OCI-LY3 (cell line): ENCODE measurements around the gene BCOR.

Source experiments
- H2AFZ ChIP-seq: fragments of 200-600, 300-600 bp; shearing (Covaris generic); 2 replicates; pipeline ENCODE4 v1.6.0; 2014; ENCODE audit warnings: antibody characterized with exemption, low read depth, low read length
- H3K27ac ChIP-seq: fragments of 200-600, 300-600 bp; sonication (generic); 2 replicates; pipeline ENCODE4 v1.5.1; 2014; ENCODE audit warnings: mild to moderate bottlenecking, low read length, moderate library complexity, mixed read lengths
- H3K27me3 ChIP-seq: fragments of 200-600, 300-600 bp; sonication (generic); 2 replicates; pipeline ENCODE4 v1.6.1; 2014; ENCODE audit warnings: low read depth, low read length, mixed read lengths
- H3K36me3 ChIP-seq: fragments of 200-600, 300-600 bp; sonication (generic); replicated peaks from 2 replicates; pipeline ENCODE3; 2014; ENCODE audit warnings: low read depth, low read length, mixed read lengths
- H3K4me1 ChIP-seq: fragments of 300-600, 200-600 bp; sonication (generic); 2 replicates; pipeline ENCODE4 v1.6.1; 2014; ENCODE audit warnings: low read length, mixed read lengths
- H3K4me2 ChIP-seq: fragments of 200-600, 300-600 bp; sonication (generic); 2 replicates; pipeline ENCODE4 v1.6.1; 2014; ENCODE audit warnings: low read length, mixed read lengths
- H3K4me3 ChIP-seq: fragments of 300-600, 200-600 bp; sonication (generic); 2 replicates; pipeline ENCODE4 v1.5.1; 2014; ENCODE audit warnings: antibody characterized with exemption, mild to moderate bottlenecking, low read length, moderate library complexity
- H3K79me2 ChIP-seq: fragments of 300-600, 200-600 bp; shearing (Covaris generic); 2 replicates; pipeline ENCODE4 v1.6.1; 2014; ENCODE audit warnings: mild to moderate bottlenecking, low read length, mixed read lengths
- H3K9ac ChIP-seq: fragments of 300-600, 200-600 bp; shearing (Covaris generic); 2 replicates; pipeline ENCODE4 v1.6.0; 2014; ENCODE audit warnings: mild to moderate bottlenecking, low read length, moderate library complexity
- H3K9me3 ChIP-seq: fragments of 200-600, 300-600 bp; shearing (Covaris generic); 2 replicates; pipeline ENCODE4 v1.6.1; 2014; ENCODE audit warnings: low read length, mixed read lengths; ENCODE audit not compliant: insufficient read depth
- H4K20me1 ChIP-seq: fragments of 200-600, 300-600 bp; sonication (generic); 2 replicates; pipeline ENCODE4 v1.6.1; 2016; ENCODE audit warnings: low read length, mixed read lengths; ENCODE audit not compliant: insufficient read depth
- CTCF ChIP-seq: fragments of 200-600, 300-600 bp; sonication (generic); IDR thresholded peaks from 2 replicates; pipeline ENCODE4 v1.5.1; 2014; ENCODE audit warnings: antibody characterized with exemption, low read length, low read depth
- EZH2phosphoT487 ChIP-seq: fragments of 200-600 bp; shearing (Covaris generic); IDR thresholded peaks from 2 replicates; pipeline ENCODE4 v1.6.1; 2018; ENCODE audit warnings: antibody characterized with exemption, mixed run types, low read depth

The BCOR gene

DNA sequence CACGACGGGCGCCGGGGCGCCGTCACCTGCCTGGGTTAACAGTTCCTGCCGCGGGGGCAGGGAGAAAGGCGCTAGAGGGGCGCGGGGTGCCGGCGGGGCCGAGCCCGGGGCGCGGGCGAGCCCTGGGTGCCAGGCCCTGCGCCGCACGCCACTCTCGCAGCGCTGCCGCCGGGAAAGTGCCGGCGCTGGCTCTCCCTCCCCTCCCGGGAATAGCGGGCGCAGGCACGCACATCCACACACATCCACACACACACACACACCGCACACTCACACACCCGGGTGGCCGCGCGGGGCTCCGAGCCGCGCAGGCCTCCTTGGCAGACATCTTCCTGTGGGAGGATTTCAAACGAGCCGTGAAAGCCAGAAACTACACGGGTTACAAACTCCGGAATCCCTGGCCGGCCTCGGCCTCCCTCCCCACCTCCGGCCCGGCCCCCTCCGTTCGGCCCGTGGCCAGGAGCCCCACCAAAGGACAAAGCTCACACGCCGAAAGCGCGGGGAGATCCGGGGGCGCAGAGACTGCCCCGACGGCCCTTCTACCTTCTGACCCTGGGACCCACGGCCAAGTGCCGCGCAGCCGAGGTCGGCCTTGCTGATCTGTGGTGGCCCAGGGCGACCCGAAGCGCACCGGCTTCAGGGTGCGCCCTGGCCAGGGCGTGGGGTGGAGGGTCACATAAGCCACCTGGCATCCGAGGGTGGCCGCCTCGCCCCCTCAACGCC is 92.3 kb downstream of the BCOR start:
- no peaks in the 10 kb centered on the region for H3K36me3 ChIP-seq
- H3K4me3 ChIP-seq, result no peak overlapping the region
- H2AFZ ChIP-seq, result no peak overlapping the region
- no peaks in the 10 kb centered on the region for H4K20me1 ChIP-seq
- no peak overlapping the region for H3K4me2 ChIP-seq
- TF ChIP-seq CTCF (no peak), EZH2phosphoT487 (no peak)
- no peaks in the 10 kb centered on the region for H3K27me3 ChIP-seq
- H3K9me3 ChIP-seq, result no peaks in the 10 kb centered on the region
- H3K9ac ChIP-seq, result no peak overlapping the region
- H3K79me2 ChIP-seq, result no peaks in the 10 kb centered on the region
- no peaks in the 10 kb centered on the region for H3K4me1 ChIP-seq
- H3K27ac ChIP-seq, result no peak overlapping the region

DNA sequence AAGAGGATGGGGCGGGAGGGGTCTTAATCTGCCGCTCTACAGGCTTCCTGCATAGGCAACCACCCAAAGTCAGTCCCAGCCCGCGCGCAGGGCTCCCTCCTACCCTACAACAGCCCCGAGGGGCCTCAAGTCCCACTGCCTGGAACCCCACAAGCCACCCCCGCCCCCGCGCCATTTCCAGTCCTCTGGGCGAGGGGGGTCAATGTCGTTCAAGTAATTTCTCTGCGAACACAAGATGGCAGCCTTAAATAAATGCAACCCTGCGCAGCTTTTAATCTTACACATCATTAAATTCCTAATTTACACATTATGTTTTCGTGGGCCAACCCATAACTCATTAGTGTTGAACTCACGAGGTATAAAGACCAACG is 92.9 kb downstream of the BCOR start:
- no peak overlapping the region for H2AFZ ChIP-seq
- H3K4me3 ChIP-seq, result no peak overlapping the region
- H3K4me1 ChIP-seq, result no peaks in the 10 kb centered on the region
- no peaks in the 10 kb centered on the region for H3K36me3 ChIP-seq
- H3K4me2 ChIP-seq, result no peak overlapping the region
- no peaks in the 10 kb centered on the region for H3K9me3 ChIP-seq
- H3K79me2 ChIP-seq, result no peaks in the 10 kb centered on the region
- no peak for TF ChIP-seq EZH2phosphoT487
- TF ChIP-seq CTCF, result no peak
- no peaks in the 10 kb centered on the region for H3K27me3 ChIP-seq
- no peaks in the 10 kb centered on the region for H4K20me1 ChIP-seq
- no peak overlapping the region for H3K9ac ChIP-seq
- no peak overlapping the region for H3K27ac ChIP-seq

- Histone ChIP-seq H3K4me2 (no peak overlapping the region), H3K4me3 (no peak overlapping the region)
These were observed 93.6 kb downstream of the BCOR start for GRCh38 chrX:40004246-40004535.

More at GRCh38 chrX:40004246-40004535, 93.6 kb downstream of the BCOR start:
- H3K9me3 ChIP-seq, result no peaks in the 10 kb centered on the region
- H4K20me1 ChIP-seq, result no peaks in the 10 kb centered on the region
- no peaks in the 10 kb centered on the region for H3K27me3 ChIP-seq
- H3K9ac ChIP-seq, result no peak overlapping the region
- H3K27ac ChIP-seq, result no peak overlapping the region
- TF ChIP-seq EZH2phosphoT487 (no peak), CTCF (no peak)
- no peaks in the 10 kb centered on the region for H3K4me1 ChIP-seq
- H3K36me3 ChIP-seq, result no peaks in the 10 kb centered on the region
- H3K79me2 ChIP-seq, result no peaks in the 10 kb centered on the region
- H2AFZ ChIP-seq, result no peak overlapping the region
